ENCODE measurements around the gene WHAMM.
"Not testable (repeated sequence)": the region's sequence is repeated elsewhere in the genome, so short reads cannot be mapped to it uniquely, and the experiment has no call there.

WHAMM gene

GRCh38 chr15:82865981-82866380 lies 56.6 kb downstream of the WHAMM start:
- not testable (repeated sequence) for DNase-seq (ENCODE audit: low read depth)

- DNase-seq (ENCODE audit: low read depth) = no peak
These were observed 61.4 kb downstream of the WHAMM start for GRCh38 chr15:82870727-82871320.

DNA sequence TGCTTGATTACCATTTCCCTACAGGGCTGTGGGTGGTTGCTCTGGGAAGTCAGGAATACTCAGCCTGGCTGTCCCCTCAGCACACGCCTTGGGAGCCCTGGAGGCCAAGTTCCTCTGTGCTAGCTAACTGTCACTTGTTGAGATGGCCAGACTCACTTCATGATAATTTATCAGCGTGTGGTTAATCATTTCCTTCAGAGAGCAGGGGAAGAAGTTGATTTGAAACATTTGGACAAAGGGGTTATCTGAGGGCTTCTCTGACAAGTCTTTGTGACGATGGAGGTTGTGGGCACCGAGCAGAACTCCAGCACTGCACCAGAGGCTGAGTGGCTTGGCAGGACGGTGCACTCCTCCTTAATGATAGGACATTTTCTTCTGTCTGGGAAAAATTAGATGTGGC lies 61.9 kb downstream of the WHAMM start:
- DNase-seq (ENCODE audit: low read depth) = no peak

DNA sequence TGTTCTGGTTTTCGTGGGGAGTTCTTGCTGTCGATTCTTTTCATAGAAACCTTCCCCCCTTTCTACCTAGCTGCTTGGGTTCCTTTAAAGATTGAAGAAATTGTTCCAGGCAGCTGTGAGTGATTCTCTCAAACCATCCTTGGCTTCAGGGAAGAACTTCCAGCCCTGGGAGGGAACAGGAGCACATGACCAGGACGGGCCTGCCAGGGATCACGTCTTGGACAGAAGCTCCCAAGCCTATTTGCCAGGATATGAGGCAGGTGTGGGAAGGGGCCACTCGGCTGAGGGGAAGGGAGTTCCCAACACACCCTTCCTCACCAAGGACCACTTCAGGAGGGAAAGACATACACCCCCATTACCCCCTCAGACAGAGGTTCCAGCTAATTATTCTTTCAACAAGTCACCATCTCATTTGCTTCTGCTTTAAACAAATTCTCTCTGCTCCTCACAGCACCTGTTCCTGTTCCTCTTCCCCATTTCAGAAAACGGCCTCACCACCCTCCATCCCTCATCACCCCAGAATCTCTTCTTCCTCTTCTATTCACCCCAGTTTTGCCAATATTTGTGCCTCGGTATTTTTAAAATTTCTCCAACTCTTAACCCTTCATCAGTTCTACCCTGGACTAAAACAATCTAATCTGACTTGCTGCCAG lies 62.5 kb downstream of the WHAMM start:
- no peak for DNase-seq (ENCODE audit: low read depth)

DNA sequence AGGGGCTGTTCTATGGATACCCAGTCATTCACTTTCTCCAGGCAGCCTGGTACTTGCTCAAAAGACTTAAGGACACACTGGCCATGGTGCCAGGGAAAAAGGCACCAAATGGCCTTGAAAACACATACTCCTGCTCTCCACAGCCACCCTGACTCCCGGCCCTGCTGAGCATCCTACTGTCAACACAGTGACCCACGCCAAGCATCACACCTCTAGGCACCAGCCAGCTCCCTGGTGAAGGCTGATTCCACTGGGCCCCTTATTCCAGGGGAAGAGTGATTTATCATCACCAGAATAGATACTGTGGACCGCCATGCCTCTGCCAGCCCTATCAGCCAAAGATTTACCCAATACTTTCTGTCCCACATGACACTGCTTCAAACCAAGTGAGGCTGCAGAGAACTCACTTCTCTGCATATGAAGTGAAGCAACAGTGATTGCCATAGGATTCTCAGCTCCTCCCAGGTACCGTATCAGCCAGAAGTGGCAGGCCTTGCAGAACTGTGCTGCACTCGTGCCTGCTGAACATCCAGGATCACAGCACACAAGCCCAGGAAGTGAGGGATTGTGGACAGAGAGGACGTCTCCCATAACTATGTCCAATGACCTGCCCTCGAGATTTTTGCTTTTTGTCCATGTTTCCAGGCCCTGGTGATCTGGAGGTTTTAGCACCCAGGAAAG lies 63.7 kb downstream of the WHAMM start:
- no peak for DNase-seq (ENCODE audit: low read depth)

DNA sequence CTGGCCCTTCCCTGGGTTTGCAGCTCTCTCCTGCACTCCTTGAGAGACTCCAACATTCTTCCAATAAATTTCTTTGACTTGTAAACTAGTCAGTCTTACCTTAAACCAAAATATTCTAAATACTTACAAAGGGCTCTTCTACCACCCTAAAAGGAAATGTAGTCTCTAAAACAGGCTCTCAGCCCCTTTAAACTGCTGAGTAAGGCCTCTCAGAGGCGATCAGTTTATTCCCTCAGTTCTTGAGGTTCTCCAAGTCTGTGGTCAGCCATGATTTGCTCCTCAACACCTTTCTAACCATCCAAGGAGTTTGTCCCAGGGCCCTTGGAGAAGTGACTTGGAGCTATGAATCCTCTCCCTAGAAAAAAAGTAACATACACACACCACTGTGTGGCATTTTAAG lies 64.8 kb downstream of the WHAMM start:
- DNase-seq (ENCODE audit: low read depth) = no peak

DNA sequence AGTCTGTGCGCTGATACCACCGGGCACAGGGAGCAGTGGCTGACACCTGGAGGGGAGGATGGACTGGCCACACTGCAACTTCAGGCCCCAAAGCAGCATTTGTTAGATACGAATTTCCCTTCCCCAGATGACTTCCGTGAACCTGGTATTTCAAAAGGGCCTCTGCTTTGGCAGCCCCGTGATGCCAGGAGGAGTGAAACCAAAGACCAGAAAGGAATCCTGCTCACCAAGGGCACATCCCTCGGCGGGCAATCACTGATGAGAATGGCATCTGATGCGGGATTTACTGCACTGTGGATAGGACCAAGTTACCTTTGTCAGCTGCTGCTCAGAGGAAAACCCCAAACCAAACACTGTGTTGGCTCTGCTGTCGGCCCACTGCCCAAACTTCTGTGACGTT lies 65.5 kb downstream of the WHAMM start:
- DNase-seq (ENCODE audit: low read depth) = no peak

DNA sequence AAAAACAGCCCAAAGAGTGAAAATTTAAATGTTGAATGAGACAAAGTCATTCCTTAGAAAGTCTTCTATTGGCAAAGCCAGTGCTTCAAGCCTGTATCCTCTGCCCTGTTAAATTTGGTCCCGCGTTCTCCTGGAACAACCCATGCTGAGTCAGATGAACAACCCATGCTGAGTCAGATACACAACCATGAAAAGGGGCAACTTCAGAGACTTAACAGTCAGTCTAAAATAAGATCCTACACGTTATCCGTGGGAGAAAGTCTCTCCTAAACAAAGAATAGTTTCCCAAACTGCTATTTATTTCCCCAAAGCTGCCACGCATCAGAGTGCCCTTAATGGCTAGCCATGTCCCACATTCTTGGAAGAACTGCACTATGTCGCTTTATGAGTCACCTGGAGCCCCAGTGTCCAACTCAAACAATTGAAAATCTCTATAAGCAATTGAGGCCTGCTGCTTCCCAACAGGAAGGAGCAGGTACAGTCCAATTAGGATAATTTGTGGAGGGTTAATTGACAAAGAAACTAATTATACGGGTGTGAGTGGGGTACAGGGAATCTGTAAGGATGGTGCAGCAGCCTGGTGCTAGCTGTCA lies 66.1 kb downstream of the WHAMM start:
- no peak for DNase-seq (ENCODE audit: low read depth)

DNA sequence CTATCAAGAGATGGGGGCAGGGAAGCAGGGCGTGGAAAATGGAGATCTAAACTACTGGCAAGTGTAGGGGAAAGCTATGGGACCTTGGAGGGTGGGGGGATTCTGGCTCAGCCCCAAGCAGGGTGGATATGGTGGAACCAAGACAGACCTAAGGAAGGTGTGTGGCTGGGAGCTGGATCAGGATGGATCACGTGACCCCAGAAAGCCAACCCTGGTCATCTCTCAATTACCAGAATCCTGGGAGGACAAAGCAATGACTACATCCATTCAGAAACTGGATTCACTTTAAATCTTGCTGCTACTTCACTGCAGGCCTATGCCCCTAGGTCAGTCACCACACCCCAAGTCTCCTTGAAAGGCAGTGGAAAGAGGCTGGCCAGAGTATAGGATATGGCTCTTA lies 68.4 kb downstream of the WHAMM start:
- no peak for DNase-seq (ENCODE audit: low read depth)

GRCh38 chr15:82878325-82878724 lies 68.9 kb downstream of the WHAMM start:
- DNase-seq (ENCODE audit: low read depth) = no peak

DNA sequence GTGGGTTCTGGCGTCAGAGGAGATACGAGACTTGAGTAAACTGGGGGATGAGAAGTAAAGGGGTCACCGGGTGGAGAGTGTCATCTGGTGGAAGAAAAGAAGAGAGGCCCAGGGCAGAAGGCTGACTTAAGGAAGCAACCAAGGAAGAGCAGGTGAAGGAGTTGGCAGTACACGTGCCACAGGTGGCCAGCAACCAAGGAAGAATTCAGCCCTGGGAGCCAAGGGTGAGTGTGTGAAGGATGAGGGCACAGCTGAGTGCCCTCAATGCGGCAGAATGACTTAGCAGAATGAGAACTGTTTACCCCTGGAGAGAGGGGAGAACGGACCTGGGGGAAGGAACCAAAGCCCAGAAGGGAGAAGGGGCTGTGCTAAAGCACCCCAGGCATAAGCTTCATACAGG lies 71.3 kb downstream of the WHAMM start:
- no peak for DNase-seq (ENCODE audit: low read depth)

DNA sequence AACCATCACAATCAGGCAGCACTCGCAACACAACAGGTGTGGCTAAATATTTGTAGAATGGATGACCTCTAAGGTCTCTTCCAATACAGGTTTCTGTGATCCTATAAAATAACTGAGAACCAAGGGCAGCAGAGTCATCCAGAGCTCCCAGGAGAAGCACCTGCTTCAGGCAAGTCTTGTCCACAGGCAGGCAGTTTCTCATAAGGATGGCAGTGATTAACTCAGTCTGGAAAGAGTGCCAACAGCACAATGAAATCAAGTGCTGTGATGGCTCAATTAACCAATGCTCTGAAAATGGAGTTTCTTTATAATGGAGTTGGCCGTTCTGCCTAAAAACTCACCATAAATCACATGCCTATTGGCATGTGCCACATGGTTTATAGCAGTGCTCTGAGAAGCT lies 72.3 kb downstream of the WHAMM start:
- no peak for DNase-seq (ENCODE audit: low read depth)

DNA sequence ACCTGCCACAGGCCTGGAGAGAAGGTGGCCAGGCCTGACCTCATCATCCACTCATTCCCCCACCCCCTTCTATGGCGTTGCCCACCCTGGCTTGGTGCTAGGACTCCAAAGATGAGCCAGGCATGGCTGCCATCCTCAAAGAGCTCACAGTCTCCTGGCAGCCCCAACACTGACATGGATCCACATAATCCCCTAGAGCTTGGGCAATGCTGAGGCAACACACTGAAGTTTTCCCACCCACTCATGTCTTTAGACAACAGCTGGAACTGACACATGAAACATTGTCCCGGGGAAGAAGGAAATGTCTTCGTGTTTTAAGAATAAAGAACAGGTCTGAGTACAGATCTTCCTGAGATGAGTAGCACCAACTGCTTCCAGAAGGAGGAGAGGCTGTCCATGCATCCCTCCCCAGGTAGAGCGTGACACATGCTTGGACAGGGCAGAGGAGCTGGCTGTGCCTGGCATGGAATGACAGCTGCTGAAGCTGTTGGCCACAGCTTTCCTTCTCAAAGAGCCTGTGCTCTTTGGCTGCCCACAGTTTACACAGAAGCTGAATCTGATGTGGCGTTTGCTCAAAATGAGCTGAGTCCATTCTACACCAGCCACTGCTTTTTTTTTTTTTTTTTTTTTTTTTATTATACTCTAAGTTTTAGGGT lies 73.0 kb downstream of the WHAMM start:
- no peak for DNase-seq (ENCODE audit: low read depth)
